ENCODE results near the gene ZNF276. TPM values are rescaled to one million over a fixed set of nuclear protein-coding genes. Genes with fewer than 3 reads are reported as not detected.

Gene ZNF276
- total RNA-seq, 1 donor from 2014 or later, result 25.4 TPM

DNA sequence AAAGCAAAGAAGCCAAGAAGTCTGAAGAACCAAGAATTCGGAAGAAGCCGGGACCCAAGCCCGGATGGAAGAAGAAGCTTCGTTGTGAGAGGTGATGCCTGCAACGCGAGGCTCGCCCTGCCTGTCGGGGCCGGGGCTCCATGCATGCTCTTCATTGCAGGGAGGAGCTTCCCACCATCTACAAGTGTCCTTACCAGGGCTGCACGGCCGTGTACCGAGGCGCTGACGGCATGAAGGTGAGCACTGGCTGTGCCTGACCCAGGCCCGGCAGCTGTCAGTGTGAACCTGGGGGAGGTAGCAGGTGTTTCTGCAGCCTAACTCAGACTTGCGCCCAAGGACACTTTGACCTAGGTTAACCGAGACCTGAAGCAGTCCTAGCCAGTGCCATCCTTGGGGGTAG is 12.0 kb downstream of the ZNF276 start:
- H3K27ac Mint-ChIP-seq (ENCODE audit: unreplicated experiment), result no peak overlapping the region
- H3K36me3 Mint-ChIP-seq (ENCODE audit: low read depth, unreplicated experiment), result peaks cover 49% of the 10 kb centered on the region
- no peaks in the 10 kb centered on the region for H3K9me3 Mint-ChIP-seq (ENCODE audit: unreplicated experiment)
- DNase-seq (ENCODE audit: low spot score), result no peak
- TF ChIP-seq, protein P1, sequence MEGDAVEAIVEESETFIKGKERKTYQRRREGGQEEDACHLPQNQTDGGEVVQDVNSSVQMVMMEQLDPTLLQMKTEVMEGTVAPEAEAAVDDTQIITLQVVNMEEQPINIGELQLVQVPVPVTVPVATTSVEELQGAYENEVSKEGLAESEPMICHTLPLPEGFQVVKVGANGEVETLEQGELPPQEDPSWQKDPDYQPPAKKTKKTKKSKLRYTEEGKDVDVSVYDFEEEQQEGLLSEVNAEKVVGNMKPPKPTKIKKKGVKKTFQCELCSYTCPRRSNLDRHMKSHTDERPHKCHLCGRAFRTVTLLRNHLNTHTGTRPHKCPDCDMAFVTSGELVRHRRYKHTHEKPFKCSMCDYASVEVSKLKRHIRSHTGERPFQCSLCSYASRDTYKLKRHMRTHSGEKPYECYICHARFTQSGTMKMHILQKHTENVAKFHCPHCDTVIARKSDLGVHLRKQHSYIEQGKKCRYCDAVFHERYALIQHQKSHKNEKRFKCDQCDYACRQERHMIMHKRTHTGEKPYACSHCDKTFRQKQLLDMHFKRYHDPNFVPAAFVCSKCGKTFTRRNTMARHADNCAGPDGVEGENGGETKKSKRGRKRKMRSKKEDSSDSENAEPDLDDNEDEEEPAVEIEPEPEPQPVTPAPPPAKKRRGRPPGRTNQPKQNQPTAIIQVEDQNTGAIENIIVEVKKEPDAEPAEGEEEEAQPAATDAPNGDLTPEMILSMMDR (IDR thresholded peaks at IDR 0.05; ENCODE audit: unreplicated experiment), result no peak
- no peaks in the 10 kb centered on the region for H3K4me1 Mint-ChIP-seq (ENCODE audit: unreplicated experiment)
- H3K27me3 Mint-ChIP-seq (ENCODE audit: unreplicated experiment), result peaks cover 11% of the 10 kb centered on the region
- H3K4me3 Mint-ChIP-seq (ENCODE audit: unreplicated experiment), result no peak overlapping the region

DNA sequence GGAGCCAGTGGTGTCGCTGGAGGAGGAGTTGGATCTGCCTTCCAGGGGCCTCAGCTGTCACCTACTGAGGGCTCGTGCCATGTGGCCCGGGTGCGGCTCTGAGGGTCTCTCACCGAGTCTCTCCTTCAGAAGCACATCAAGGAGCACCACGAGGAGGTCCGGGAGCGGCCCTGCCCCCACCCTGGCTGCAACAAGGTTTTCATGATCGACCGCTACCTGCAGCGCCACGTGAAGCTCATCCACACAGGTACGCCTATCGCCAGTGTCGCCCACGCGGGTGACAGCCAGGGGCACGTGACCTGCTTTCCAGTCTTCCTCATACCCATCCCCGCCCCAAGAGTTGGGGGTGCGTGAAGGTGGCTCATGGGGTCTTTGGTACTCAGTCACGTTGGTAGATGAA is 12.5 kb downstream of the ZNF276 start:
- H3K27ac Mint-ChIP-seq (ENCODE audit: unreplicated experiment), result no peak overlapping the region
- no peak overlapping the region for H3K4me3 Mint-ChIP-seq (ENCODE audit: unreplicated experiment)
- H3K4me1 Mint-ChIP-seq (ENCODE audit: unreplicated experiment), result no peaks in the 10 kb centered on the region
- no peak for DNase-seq (ENCODE audit: low spot score)
- no peaks in the 10 kb centered on the region for H3K9me3 Mint-ChIP-seq (ENCODE audit: unreplicated experiment)
- peaks cover 48% of the 10 kb centered on the region for H3K36me3 Mint-ChIP-seq (ENCODE audit: low read depth, unreplicated experiment)
- TF ChIP-seq, protein P1 (IDR thresholded peaks at IDR 0.05; ENCODE audit: unreplicated experiment), result no peak
- H3K27me3 Mint-ChIP-seq (ENCODE audit: unreplicated experiment), result peaks cover 11% of the 10 kb centered on the region

DNA sequence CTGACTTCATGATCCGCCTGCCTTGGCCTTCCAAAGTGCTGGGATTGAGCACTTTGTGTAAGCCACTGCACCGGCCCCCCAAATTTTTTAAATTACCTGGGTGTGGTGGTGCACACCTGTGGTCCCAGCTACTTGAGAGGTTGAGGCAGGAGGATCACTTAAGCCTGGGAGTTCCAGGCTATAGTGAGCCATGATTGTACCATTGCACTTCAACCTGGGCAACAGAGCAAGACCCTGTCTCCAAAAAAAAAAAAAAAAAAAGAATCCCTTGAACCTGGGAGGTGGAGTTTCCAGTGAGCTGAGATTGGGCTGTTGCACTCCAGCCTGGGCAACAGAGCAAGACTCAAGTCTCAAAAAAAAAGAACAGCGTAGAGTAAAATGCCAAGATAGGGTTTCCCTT is 15.2 kb downstream of the ZNF276 start:
- Mint-ChIP-seq H3K9me3 (ENCODE audit: unreplicated experiment) (no peaks in the 10 kb centered on the region), H3K4me1 (ENCODE audit: unreplicated experiment) (no peaks in the 10 kb centered on the region), H3K27me3 (ENCODE audit: unreplicated experiment) (peaks cover 7% of the 10 kb centered on the region), H3K36me3 (ENCODE audit: low read depth, unreplicated experiment) (peaks cover 50% of the 10 kb centered on the region), H3K27ac (ENCODE audit: unreplicated experiment) (no peak overlapping the region), H3K4me3 (ENCODE audit: unreplicated experiment) (no peak overlapping the region)
- no peak for DNase-seq (ENCODE audit: low spot score)
- TF ChIP-seq, protein P1 (IDR thresholded peaks at IDR 0.05; ENCODE audit: unreplicated experiment), result no peak

DNA sequence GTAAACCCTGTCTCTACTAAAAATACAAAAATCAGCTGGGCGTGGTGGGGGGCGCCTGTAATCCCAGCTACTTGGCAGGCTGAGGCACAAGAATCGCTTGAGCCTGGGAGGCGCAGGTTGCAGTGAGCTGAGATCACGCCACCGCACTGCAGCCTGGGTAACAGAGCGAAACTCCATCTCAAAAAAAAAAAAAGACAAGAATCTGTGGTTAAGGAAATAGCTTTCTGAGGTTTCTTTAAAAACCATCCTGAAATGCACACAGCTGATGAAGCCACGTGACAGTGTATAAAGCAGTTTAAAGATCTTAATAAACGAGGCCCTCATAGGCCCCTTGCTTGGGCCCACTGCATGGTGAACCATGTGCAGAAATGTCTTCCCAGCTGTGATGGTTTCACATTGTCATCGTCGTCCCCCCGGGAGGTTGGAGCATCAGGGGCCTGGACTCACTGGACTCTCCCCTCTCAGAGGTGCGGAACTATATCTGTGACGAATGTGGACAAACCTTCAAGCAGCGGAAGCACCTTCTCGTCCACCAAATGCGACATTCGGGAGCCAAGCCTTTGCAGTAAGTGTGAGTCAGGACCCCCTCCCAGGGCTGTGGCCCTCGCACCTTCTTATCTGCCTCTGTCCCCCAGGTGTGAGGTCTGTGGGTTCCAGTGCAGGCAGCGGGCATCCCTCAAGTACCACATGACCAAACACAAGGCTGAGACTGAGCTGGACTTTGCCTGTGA is 16.2 kb downstream of the ZNF276 start:
- peaks cover 44% of the 10 kb centered on the region for H3K36me3 Mint-ChIP-seq (ENCODE audit: low read depth, unreplicated experiment)

DNA sequence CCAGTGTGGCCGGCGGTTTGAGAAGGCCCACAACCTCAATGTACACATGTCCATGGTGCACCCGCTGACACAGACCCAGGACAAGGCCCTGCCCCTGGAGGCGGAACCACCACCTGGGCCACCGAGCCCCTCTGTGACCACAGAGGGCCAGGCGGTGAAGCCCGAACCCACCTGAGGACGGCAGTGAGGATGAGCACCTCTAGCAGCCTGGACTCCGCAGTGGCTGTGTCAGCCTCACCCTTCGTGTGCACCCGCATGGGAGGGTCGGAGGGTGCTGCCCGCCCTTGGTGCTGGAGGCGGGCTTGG is 16.7 kb downstream of the ZNF276 start:
- no peaks in the 10 kb centered on the region for H3K9me3 Mint-ChIP-seq (ENCODE audit: unreplicated experiment)
- H3K4me1 Mint-ChIP-seq (ENCODE audit: unreplicated experiment), result no peaks in the 10 kb centered on the region
- H3K27me3 Mint-ChIP-seq (ENCODE audit: unreplicated experiment), result peaks cover 3% of the 10 kb centered on the region

More for the DNA sequence above, 16.2 kb downstream of the ZNF276 start:
- peak overlapping the region; percentile 47 for H3K4me3 Mint-ChIP-seq (ENCODE audit: unreplicated experiment)
- peaks cover 4% of the 10 kb centered on the region for H3K27me3 Mint-ChIP-seq (ENCODE audit: unreplicated experiment)
- DNase-seq (ENCODE audit: low spot score), result no peak
- no peaks in the 10 kb centered on the region for H3K9me3 Mint-ChIP-seq (ENCODE audit: unreplicated experiment)
- TF ChIP-seq, protein P1 (IDR thresholded peaks at IDR 0.05; ENCODE audit: unreplicated experiment), result no peak
- no peaks in the 10 kb centered on the region for H3K4me1 Mint-ChIP-seq (ENCODE audit: unreplicated experiment)
- H3K27ac Mint-ChIP-seq (ENCODE audit: unreplicated experiment), result no peak overlapping the region

More for the DNA sequence above, 16.7 kb downstream of the ZNF276 start:
- Mint-ChIP-seq H3K36me3 (ENCODE audit: low read depth, unreplicated experiment) (peaks cover 39% of the 10 kb centered on the region), H3K27ac (ENCODE audit: unreplicated experiment) (no peak overlapping the region), H3K4me3 (ENCODE audit: unreplicated experiment) (no peak overlapping the region)
- TF ChIP-seq, protein P1 (IDR thresholded peaks at IDR 0.05; ENCODE audit: unreplicated experiment), result no peak
- DNase-seq (ENCODE audit: low spot score), result no peak
